Skeletal muscle satellite cell (primary cell): ENCODE data around the gene DCAF8L2.
"Not testable (repeated sequence)": the region's sequence is repeated elsewhere in the genome, so short reads cannot be mapped to it uniquely, and the experiment has no call there.

Source experiments
- H3K27me3 ChIP-seq: 2 replicates; pipeline ENCODE4 v1.7.0; 2013; ENCODE audit warnings: low read length; ENCODE audit not compliant: control insufficient read depth, insufficient read depth
- H3K36me3 ChIP-seq: 2 replicates; pipeline ENCODE4 v1.7.0; 2013; ENCODE audit warnings: mild to moderate bottlenecking, control low read depth, low read length; ENCODE audit not compliant: insufficient read depth
- H3K4me1 ChIP-seq: 2 replicates; pipeline ENCODE4 v1.7.0; 2013; ENCODE audit warnings: low read length; ENCODE audit not compliant: control insufficient read depth, insufficient read depth
- H3K4me2 ChIP-seq: 2 replicates; pipeline ENCODE4 v1.7.0; 2013; ENCODE audit warnings: mild to moderate bottlenecking, low read length
- H3K4me3 ChIP-seq: 2 replicates; pipeline ENCODE4 v1.7.0; 2013; ENCODE audit warnings: low read length
- H3K9ac ChIP-seq: 2 replicates; pipeline ENCODE4 v1.7.0; 2013; ENCODE audit warnings: mild to moderate bottlenecking, low read depth, low read length, moderate library complexity
- H3K9me3 ChIP-seq: replicated peaks from 2 replicates; pipeline ENCODE4 v1.7.0; 2013; ENCODE audit warnings: mild to moderate bottlenecking, control low read depth, low read length

The DCAF8L2 gene

DNA sequence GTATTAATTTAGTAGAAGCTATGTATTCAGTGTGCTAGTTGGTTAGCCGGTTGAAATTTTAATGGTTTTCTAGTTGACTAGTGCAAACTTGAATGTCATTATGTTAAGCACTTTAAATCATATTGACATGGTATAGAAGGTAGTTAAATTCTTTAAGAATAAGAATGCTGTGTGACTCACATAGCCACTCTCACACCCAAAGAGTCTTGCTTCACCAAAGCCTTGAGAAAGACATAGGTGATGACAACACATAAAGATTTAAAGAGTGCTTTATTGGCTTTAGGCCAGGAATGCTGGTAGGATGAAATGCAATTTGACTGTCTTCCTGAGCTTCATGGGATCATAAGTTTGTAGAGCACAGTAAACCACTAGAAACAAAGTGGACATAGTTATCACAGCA, 85.3 kb downstream of the DCAF8L2 start:
- Histone ChIP-seq H3K9me3 (no peaks in the 10 kb centered on the region), H3K4me2 (no peak overlapping the region), H3K4me3 (no peak overlapping the region), H3K4me1 (no peaks in the 10 kb centered on the region), H3K36me3 (no peaks in the 10 kb centered on the region), H3K27me3 (no peaks in the 10 kb centered on the region), H3K9ac (no peak overlapping the region)

DNA sequence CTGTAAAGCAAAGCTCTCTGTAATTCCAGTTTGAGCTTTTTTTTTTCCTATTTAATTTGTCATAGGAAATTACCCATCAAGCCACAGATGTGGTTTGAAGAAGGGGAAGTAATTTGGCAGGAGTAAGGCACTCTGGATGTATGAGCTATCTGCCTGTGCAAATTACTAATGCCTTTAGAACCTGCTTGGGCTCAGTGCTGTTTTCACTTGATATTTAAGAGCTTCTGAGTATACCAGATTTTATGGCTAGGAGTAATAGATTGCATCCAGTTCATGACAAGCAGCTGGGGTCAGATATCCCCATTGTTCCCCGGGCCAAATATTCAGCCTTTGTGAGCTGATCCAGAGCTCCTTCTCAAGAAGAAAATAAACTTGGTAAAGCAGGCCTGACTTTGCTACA, 89.1 kb downstream of the DCAF8L2 start:
- no peaks in the 10 kb centered on the region for H3K4me1 ChIP-seq
- no peaks in the 10 kb centered on the region for H3K36me3 ChIP-seq
- no peaks in the 10 kb centered on the region for H3K27me3 ChIP-seq
- H3K4me2 ChIP-seq = no peak overlapping the region
- no peaks in the 10 kb centered on the region for H3K9me3 ChIP-seq
- no peak overlapping the region for H3K4me3 ChIP-seq
- H3K9ac ChIP-seq = no peak overlapping the region

GRCh38 chrX:27680726-27681125, 90.6 kb downstream of the DCAF8L2 start:
- Histone ChIP-seq H3K4me3 (no peak overlapping the region), H3K9me3 (no peaks in the 10 kb centered on the region), H3K27me3 (no peaks in the 10 kb centered on the region), H3K36me3 (no peaks in the 10 kb centered on the region), H3K4me2 (no peak overlapping the region), H3K9ac (no peak overlapping the region), H3K4me1 (no peaks in the 10 kb centered on the region)

DNA sequence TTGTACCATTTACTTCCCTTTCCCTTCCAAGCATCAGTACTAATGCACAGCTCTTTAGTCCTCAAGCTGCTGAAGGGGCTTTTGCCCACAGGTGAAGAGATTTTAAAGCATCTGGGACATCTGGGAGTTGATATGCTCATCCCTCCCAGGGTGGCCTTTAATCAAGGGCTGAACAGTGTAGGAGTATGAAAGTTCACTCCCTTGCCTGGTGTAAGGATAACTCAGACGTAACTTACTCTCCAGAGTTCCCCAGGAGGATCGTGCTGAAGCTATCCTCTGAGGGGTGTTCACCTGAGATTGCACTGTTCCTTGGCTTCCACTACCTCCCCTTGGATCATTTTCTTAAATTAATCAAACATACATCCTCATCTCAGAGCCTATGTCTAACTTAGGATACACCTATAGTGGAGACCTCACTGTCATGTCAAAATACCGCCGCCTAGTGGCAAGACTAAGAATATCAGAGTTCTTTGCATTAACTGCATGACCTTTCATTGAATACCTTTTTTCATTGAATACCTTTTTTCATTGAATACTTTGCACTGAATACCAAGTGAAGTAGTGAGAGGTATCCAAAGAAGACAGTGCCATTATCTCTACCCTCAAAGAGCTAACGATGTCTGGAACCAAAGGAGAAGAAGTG, 93.5 kb downstream of the DCAF8L2 start:
- not testable (repeated sequence) for H3K4me1 ChIP-seq, H3K4me2 ChIP-seq, H3K36me3 ChIP-seq, H3K27me3 ChIP-seq, H3K4me3 ChIP-seq, H3K9ac ChIP-seq, H3K9me3 ChIP-seq

GRCh38 chrX:27694667-27695066, 104.5 kb downstream of the DCAF8L2 start:
- no peak overlapping the region for H3K9ac ChIP-seq
- H3K9me3 ChIP-seq = no peaks in the 10 kb centered on the region
- H3K4me1 ChIP-seq = no peaks in the 10 kb centered on the region
- no peak overlapping the region for H3K4me3 ChIP-seq
- H3K4me2 ChIP-seq = no peak overlapping the region
- no peaks in the 10 kb centered on the region for H3K27me3 ChIP-seq
- H3K36me3 ChIP-seq = no peaks in the 10 kb centered on the region

DNA sequence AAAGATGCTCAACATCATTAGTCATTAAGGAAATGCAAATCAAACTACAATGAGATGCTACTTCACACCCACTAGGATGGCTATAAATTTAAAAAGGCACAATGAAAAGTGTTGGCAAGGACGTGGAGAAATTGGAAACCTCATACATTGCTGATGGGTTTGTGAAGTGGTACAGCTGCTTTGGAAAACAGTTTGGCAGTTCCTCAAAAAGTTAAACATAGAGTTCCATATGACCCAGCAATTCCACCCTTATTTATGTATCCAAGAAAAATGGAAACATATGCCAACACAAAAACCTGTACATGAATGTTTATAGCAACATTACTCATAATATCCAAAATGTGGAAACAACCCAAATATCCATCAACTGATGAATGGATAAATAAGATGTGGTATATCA, 116.4 kb downstream of the DCAF8L2 start:
- H3K27me3 ChIP-seq = no peaks in the 10 kb centered on the region
- no peak overlapping the region for H3K4me3 ChIP-seq
- no peaks in the 10 kb centered on the region for H3K36me3 ChIP-seq
- H3K4me2 ChIP-seq = no peak overlapping the region
- no peaks in the 10 kb centered on the region for H3K9me3 ChIP-seq
- H3K9ac ChIP-seq = no peak overlapping the region
- no peaks in the 10 kb centered on the region for H3K4me1 ChIP-seq

DNA sequence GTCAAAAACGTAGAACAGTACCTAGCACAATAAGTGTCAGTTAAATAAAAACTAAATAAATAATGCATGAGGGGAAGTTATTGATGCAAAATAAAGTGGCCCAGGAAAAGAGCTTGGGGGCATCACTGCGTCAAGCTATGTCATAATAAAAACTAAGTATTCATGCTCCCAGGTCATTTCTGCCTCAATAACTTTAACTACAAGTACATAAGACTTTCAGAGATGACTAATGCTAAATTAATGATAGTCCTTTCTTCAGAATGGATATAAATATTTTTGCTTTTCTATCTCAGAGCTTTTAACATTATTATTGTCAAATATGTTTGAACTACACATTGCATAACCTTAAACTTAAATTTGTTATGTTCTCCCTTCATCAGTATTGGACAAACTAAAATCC, 125.5 kb downstream of the DCAF8L2 start:
- Histone ChIP-seq H3K4me3 (no peak overlapping the region), H3K9me3 (no peaks in the 10 kb centered on the region), H3K36me3 (no peaks in the 10 kb centered on the region), H3K4me1 (no peaks in the 10 kb centered on the region), H3K4me2 (no peak overlapping the region), H3K27me3 (no peaks in the 10 kb centered on the region), H3K9ac (no peak overlapping the region)

- Histone ChIP-seq H3K4me3 (no peak overlapping the region), H3K4me2 (no peak overlapping the region), H3K4me1 (no peaks in the 10 kb centered on the region), H3K9ac (no peak overlapping the region), H3K27me3 (no peaks in the 10 kb centered on the region), H3K9me3 (no peaks in the 10 kb centered on the region), H3K36me3 (no peaks in the 10 kb centered on the region)
These were observed 138.1 kb downstream of the DCAF8L2 start for GRCh38 chrX:27728291-27728690.

DNA sequence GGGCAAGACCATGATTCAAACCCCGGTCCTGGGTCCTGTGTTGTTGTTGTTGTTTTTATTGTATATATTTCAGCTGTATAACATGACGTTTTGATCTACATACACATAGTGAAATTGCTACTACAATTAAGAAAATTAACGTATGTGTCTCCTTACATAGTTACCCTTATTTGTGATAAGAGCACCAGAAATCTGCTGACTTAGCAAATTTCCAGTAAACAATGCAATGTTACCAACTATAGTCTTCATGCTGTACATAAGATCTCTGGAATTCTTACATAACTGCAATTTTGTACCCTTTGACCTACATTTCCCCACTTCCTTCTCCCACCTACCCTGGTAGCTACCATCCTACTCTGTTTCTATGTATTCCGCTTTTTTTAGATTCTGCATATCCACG, 141.8 kb downstream of the DCAF8L2 start:
- Histone ChIP-seq H3K4me3 (no peak overlapping the region), H3K4me1 (no peaks in the 10 kb centered on the region), H3K36me3 (no peaks in the 10 kb centered on the region), H3K9ac (no peak overlapping the region), H3K27me3 (no peaks in the 10 kb centered on the region), H3K4me2 (no peak overlapping the region), H3K9me3 (no peaks in the 10 kb centered on the region)

- no peak overlapping the region for H3K9ac ChIP-seq
- H3K9me3 ChIP-seq = no peaks in the 10 kb centered on the region
- H3K36me3 ChIP-seq = no peaks in the 10 kb centered on the region
- no peak overlapping the region for H3K4me3 ChIP-seq
- no peaks in the 10 kb centered on the region for H3K27me3 ChIP-seq
- H3K4me1 ChIP-seq = no peaks in the 10 kb centered on the region
- no peak overlapping the region for H3K4me2 ChIP-seq
These were observed 145.8 kb downstream of the DCAF8L2 start for GRCh38 chrX:27735914-27736313.

DNA sequence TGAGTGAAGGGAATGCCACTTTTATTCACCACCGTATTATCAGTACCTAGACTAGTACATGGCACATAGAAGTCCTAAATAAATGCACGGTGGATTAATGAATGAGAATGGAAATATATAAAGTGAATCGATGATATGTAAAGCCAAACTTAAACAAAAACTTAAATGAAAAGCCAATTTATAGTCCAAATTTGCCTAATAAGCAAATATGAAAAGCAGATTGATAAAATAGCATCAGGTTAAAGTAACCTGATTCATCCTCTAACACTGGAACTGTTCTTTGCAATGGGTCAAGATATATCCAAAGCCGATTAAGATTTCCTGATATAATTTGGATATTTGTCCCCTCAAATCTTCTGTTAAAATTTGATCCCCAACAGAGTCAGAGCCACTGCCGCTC, 150.8 kb downstream of the DCAF8L2 start:
- Histone ChIP-seq H3K27me3 (no peaks in the 10 kb centered on the region), H3K9ac (no peak overlapping the region), H3K4me3 (no peak overlapping the region), H3K4me1 (no peaks in the 10 kb centered on the region), H3K36me3 (no peaks in the 10 kb centered on the region), H3K4me2 (no peak overlapping the region), H3K9me3 (no peaks in the 10 kb centered on the region)

DNA sequence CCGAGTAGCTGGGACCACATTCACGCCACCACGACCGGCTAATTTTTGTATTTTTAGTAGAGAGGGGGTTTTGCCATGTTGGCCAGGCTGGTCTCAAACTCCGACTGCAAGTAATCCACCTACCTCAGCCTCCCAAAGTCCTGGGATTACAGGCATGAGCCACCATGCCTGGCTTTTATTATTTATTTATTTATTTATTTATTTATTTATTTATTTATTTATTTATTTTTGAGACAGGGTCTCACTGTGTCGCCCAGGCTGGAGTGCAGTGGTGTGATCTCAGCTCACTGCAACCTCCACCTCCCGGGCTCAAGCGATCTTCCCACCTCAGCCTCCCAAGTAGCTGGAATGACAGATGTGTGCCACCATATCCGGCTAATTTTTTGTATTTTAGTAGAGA, 153.4 kb downstream of the DCAF8L2 start:
- not testable (repeated sequence) for H3K4me2 ChIP-seq, H3K27me3 ChIP-seq, H3K4me1 ChIP-seq, H3K9ac ChIP-seq, H3K4me3 ChIP-seq, H3K36me3 ChIP-seq, H3K9me3 ChIP-seq
